ENCODE data around the gene HIRA.
"Not testable (repeated sequence)": the region's sequence is repeated elsewhere in the genome, so short reads cannot be mapped to it uniquely, and the experiment has no call there.

The HIRA gene

DNA sequence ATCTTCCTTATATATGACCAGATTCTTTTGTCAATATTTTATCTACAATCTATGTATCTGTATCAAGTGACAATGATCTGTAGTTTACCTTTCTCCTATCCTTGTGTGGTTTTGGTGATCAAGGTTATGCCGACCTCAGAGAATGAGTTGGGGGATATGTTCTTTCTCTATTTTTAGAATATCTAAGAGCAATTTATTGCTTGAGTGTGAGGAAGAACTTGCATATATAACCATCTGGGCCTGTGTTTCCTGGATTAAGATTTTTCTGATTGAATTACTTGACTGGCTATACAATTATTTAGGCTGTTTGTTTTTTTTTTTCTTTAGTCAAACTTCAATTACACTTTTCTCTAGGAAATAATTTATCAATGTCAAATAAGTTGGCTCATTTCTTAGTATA is 30.0 kb upstream of the HIRA start:
- no peak for DNase-seq

DNA sequence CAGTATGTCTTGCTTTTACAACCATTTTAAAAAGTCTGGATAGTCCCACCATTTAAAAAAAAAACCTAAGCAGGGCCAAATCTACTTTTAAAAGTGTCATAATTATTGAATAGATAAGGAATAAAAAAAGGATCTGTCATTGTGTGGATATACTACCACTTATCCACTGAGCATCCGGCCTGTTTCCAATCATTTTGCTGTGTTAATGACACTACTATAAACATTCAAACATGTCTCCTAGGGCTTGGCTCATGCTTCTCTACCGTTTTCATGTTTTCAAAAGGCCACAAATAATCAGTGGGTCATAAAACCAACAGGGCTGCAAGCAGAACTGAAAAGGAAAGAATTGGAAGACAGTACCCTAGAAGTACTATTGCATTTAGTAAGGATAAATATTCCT is 28.5 kb upstream of the HIRA start:
- DNase-seq = no peak

DNA sequence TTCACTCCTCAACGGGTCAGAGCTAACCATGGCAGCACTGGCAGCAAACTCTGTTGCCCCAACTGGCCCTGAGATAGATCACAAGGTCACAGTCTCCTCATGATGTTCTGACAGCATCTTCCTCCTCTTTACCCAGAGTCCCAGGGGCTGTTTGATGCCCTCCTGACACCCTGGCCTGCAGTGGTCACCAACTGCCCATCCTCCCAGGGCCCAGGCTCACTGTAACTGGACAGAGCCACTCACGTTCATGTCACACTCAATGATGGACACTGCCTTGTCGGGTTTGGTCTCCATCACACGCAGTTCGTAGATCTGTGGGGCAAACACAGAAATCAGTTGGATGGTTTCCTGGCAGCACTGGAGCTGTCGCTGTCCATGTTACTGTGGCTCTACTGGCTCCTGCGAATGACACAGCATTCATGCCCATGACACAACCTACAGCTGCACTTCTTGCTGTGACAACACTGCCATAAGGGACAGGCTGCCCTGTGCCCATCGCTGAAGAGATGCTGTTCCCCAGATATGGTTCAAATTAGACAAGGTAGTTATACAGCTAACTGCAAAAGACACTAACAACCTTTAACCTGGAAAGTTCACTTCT is 26.4 kb upstream of the HIRA start:
- no peak for DNase-seq

DNA sequence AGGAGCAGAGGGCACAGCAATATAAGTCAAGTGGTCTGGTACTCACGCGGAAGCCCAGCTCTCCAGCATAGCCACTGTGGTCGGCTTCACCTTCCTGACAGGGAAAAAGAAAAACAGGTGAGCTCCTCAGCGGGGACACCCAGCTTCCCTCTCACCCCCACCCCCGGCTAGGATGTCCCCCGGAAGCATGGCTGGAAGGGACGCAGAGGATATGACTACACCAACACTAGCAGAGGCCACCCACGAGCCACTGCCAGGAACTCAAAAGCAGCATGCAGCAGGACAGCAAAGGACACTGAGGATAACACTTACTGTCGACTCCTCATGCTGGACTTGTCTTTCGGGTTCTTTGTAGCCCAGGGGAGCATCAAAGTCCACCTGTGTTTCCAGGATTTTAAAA is 25.0 kb upstream of the HIRA start:
- DNase-seq = no peak

DNA sequence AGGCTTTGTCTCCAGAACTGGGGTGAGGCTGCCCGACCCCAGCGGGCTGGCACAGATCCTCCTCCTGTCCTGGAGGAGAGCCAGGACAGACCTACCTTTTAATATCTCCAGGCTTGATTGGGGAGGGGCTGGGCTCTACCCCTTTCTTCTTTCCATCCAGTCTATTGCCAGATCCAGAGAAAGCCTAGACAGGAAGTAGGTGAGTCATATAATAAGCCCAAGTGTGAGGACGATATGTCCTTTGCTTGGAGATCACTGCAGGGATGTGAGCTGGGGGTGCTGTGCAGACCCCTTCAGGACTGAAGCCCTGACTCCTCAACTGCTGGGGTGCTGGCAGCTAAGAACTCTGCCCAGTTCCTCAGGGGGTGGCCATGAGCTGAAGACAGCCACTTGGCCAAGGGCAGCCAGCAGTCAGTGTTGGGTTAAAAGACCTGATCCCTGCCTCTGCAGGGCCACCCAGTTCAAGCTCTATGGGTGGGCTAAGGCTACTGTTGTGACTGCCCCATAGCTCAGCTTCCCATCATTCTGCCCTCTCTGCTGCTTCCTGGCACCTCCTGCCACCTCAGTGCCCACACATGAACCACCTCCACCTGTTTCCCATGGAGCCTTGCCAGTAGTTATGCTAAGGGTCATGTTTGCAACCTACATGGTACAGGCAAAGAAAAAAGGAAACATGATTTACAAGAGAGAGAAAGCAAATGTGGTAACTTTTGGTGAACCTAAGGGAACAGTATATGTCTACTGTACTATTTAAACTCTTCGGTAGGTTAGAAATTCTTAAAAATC is 24.2 kb upstream of the HIRA start:
- no peak for DNase-seq

DNA sequence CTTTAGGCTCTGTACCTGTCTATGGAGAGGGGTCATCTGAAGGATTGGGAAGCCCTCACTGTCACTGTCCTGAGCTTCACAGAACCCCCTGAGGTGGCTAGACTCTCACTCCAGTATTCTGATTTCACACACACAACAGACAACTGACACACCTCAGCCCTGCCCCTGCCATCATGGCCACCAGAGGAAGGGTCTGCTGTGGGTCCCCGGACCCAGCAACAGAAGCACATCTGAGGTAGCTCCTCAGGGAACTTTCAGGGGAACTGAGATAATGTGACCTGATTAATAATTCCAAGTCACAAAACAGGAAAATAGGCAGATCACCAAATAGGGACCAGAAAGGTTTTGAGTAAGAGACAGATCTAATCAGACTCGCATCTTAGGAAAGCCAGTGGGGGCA is 23.5 kb upstream of the HIRA start:
- no peak for DNase-seq

DNA sequence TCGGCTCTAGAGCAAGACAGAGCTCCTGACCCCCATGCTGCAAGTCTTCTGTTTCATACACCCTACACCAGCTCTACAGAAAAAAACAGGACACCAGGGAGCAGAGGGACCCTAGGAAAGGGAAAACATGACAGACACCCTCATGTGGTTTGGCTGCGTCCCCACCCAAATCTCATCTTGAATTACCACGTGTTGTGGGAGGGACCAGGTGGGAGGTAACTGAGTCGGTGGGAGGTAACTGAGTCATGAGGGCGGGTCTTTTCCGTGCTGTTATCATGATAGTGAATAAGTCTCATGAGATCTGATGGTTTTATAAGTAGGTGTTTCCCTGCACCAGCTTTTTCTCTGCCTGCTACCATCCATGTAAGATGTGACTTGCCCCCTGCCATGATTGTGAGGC is 22.6 kb upstream of the HIRA start:
- DNase-seq = no peak

DNA sequence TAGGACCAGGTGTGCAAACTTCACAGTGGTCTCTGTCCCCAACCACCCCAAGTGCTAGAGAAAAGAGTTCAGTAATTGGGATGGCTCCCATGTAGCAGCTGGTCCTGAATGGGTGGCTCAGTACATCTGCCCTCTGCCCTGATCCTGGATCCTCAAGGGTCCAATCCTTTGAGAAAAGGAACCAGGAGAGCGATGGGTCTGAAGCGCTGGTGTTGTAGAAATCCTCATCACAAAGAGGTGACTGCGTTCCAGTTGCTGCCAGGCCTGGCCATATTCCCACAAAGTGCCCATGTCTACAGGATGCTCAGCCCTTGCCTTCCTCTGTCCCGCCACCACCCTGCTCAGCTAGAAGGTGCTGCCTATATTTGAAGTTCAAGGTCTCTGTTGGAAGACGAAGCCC is 22.2 kb upstream of the HIRA start:
- DNase-seq = no peak

DNA sequence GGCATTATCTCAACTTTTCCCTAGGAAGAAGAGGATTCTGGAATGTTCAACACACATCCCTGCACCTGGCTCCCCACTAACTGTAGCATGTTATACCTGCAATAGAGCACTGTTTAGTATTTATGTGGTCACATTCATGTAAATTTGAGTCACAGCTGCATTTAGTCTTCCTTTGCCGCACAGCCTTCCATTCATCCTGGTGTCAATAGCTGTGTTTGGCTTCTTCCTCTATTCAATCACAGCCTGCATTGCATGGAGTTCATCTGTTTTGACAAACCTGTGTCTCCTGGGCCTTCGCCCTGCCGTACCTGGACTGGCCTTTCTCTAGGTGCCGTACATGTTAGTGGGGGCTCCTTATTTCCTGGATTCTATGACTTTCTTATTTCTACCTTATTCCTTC is 20.0 kb upstream of the HIRA start:
- DNase-seq = no peak

DNA sequence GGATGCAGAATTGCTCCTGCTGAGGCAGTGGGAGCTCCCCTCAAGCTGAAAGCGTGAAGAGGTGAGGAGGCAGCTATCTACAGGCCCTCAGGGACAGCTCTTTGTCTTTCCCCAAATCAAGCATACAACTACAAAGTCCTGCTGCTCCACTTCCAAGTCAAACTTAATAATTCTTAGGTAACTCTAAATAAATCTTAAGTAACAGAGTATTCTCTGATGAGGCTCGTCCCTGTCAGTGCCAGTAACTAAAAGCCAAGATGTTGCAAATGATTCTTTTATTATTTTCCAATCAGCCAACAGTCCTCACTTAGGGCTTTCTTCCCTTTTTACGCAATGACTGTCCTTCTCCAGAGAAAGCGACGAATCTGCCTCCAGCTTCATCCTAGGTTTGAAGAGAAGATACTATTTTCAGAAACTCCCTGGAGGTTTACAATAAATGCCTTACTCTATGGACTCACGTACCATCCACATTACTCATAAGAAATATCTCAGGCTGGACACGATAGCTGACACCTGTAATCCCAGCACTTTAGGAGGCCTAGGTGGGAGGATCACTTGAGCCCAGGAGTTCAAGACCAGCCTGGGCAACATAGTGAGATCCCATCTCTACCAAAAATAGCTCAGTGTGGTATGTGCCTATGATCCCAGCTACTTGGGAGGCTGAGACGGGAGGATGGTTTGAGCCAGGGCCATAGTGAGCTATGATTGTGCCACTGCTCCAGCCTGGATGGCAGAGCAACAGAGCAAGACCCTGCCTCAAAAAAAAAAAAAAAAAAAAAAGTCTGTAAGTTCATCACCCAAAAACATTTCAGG is 19.0 kb upstream of the HIRA start:
- DNase-seq = no peak

DNA sequence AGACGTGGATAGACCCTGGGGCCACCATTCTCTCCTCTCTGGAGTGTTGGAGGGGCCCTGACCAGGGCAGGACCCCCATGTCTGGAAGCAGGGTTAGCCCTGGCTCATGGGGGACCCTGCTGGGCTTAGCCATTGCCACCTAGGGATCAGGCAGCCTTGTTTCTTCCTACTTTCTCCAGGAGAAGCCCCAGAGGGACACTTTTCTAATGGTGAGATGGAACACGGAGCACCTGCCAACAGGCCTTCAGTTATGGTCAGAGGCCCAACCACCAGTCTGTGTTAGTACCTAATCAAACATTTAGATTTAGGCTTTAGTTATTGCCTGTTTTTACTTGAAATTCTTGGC is 17.9 kb upstream of the HIRA start:
- DNase-seq = no peak

DNA sequence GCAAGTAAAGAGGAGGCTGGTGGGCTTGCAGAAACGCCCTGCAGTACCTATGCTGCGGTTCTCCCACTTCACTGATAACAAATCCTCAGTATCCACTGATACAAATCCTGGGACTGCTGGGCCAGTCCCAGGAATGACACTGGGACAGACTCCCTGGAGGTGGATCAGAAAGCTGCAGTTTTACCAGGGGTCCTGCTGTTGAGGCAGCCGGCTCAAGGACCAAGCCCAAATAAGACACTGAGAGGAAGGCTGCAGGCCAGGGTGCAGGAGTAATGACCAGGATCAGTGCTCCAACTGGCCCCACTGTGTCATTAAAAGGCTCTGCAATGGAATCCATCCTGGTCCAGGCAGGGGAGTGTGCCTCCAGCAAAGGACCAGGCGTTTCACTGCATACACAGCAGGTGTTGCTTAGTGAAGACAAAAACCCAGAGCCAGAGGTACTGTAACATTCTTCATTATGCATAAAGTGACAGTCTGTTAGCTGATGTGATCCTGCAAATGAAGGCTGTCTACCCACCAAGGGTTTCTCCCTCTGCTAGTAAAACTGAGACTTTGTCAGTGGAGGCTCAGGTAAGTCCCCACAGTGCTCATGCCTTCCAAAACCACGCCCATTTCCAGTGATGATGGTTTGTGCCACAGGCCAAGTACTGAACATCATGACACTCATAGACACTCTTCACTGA is 17.3 kb upstream of the HIRA start:
- peak; percentile 10 for DNase-seq

DNA sequence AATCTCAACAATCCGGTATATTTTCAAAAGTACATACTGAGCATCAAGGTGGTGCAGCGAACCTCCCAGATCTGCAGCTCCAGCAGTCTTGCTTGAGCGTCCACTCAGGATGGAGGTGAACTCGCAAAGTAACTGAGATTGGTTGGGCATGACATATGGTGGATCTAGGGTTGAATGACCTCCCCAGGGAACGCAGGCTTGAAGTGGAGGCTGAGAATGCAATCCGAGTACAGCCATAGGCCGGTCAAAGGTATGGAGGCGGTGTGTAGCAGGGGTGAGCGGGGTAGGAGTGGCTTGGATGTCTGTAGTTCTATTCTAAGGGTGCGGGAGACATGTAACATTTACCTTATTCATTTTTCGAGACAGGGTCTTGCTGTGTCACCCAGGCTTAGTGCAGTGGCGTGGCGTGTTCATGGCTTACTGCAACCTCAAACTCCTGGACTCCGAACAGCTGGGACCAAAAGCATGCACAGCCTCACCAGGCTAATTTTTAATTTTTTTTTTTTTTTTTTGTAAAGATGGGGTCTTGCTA is 16.6 kb upstream of the HIRA start:
- peak; percentile 79 for DNase-seq

DNA sequence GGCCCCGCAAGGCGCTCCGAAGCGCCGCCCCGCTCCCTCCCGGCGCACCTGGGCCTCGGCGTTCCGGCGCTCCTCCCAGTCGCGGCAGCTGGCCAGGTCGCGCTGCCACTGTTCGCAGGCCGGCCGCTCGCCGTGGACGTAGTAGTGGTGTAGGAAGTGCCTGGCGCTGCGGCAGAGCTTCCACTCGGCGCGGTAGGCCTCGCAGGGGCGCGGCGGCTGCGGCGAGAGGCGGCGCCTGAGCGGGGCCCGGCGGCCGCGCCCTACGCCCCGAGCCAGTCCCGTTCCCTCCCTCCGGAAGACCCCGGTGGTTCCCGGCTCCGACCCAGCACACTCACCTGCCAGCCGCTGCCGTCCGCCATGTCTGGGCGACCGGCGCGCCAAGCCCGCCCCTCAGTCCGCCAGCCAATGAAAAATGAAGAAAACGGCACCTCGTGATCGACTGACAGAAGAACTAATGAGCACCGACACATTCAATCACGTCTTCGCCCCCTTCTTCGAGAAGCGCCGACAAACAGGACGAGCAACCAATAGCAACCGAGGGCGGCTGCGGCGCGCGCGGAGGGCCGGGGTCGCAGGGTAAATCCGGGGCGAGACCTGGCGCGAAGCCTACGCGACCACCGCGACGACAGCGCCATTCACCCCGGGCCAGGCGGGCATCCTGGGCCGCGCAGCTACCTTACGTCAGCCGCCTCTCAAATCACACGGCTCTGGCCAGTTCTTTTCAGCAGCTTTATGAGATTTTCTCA is 16.0 kb upstream of the HIRA start, which contains the start of gene C22orf39:
TSS of gene C22orf39 (minus strand) at position 382 of the 746 bp plus-strand sequence. CDS start at position 359, 23 bp downstream.
- peak; percentile 83 for DNase-seq

DNA sequence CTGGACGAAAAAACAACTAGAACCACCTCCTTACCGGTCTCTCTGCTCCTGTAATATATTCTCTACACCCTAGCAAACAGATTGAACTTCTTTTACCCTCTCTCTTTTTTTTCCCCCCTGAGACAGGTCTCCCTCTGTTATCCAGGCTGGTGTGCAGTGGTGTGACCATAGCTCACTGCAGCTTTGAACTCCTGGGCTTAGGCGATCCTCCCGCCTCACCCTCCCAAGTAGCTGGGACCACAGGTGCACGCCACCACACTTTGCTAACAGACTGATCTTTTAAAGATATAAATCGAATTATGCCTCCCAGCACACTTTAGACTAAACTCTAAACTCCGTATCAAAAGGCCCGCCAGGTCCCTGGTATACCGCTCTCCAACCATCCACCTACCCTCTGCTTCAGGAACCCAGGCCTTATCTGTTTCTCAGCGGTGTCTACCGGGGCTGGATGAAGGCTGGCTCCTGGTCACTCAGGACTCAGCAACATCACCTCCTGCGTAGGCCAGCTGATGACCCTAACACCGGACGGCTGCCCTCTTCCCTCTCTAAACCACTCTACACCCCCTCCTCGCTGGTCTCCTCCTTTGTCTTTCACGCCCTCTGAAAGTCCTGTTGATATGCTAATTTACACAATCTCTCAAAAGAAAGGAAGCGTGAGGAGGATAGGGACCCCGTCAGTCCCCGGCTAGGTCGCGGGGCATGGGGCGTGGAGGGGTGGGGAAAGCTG is 15.2 kb upstream of the HIRA start:
- DNase-seq = no peak

DNA sequence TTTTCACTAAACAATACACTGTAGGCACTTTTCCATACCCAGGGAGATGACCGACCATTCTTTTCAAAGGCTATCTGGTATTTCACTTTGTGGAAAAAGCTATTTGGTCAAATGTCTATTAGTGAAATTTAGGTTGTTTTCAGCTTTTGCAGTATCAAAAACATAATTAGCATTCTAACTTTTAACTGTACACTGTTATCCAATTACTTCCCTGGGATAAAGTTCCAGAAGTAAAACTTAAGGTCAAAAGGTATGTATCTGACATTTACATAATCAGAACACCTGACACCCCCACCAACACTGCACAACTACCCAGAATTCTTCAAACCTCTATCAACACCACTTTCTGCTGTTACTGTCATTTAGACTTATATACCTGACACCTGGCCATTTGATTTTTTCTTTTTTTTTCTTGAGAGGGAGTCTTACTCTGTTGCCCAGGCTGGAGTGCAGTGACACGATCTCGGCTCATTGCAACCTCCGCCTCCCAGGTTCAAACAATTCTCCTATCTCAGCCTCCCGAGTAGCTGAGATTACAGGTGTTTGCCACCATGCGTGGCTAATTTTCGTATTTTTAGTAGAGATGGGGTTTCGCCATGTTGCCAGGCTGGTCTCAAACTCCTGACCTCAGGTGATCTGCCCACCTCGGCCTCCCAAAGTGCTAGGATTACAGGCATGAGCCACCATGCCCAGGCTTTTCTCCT is 13.9 kb upstream of the HIRA start:
- not testable (repeated sequence) for DNase-seq

DNA sequence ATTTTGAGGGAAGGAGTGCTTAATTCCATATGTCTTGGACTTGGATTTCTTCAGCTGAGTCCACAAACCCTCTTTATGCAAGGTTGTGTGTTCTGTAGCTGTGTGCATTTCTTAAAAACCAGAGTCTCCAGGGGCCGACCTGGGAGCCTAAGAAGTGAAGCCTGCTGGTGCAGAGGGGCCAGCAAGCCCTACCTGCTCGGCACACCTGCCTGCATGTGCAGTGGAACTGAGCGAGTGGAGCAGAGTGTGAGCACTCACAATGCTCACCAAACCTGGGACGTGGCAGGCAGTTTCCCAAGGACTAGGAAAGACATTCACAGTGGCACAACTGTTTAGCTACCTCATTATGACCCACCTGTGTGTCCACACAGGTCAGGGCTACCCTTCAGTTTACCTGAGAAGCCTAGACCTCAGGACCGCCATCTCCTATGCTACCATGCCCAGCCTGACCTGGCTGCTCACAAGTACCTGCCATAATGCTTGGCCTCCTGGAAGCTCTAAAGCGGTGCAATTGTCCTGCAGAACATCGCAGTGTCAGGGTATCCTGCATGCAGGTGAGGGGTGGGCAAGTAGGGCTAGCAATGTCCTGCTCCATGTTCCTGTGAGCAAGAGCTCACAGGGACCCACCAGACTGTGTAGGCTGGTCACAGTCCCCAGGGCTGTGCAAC is 12.1 kb upstream of the HIRA start:
- no peak for DNase-seq

DNA sequence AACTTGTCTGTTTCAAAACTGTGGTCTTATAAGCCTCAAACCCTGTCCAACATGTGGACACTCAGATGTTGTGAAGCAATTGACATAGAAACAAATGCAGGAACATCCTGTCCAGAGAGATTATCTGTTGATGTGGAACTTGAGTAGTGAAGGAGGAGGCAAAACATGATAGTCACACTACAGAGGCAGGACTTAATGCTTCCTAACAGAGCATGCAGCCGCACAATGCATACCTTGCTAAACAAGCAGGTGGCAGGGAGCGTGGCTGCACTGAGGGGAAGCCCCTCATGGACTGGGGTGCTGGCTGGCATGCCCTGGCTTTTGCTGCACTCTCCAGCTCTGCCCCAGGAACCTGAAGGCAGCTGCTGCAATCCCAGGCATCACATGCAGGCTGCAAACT is 10.6 kb upstream of the HIRA start:
- DNase-seq = no peak

DNA sequence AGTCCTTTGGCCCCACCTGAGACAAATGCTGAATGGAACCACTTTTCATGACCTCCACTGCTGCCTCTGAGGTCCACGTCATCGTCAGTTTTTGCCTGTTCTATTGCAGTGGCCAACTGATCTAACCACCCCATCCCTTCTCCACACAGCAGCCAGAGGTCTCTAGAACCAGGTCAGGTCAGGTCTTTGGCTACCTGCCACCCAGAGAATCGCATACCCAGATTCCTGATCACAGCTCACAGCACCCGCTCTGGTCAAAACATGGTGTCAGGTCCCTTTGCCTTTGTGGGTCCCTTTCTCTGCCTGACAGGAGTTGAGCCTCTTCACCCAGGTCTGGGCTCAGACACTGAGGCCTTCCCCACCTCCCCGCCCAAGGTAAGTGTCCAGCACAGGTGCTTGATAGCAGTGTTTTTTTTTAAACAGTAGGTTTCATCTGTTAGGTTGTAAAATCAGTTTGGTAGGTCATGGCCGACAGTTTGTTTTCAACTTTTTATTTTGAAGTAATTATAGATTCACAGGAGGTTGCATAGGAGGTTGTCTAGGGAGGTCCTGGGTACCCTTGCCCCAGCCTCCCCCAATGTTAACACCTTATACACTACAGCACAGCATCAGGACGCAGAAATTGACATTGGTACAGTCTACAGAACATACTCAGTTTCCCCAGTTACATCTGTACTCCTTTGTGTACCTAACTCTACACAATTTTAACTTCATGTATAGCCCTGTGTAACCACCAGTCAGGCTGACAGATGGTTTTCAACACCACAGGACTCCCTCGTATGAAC is 9.1 kb upstream of the HIRA start:
- no peak for DNase-seq

DNA sequence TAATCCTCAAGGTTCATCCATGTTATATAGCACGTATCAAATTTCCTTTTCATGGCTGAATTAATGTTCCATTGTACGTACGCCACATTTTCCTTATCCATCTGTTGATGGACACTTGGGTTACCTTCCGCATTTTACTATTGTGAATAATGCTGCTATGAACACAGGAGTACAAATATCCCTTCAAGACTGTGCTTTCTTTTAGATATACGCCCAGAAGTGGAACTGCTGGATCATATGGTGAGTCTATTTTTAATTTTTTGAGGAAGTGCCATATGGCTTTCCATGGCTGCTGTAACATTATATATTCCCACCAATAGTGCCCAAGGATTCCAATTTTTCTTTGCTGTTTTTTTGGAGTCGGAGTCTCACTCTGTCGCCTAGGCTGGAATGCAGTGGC is 6.8 kb upstream of the HIRA start:
- DNase-seq = peak; percentile 3
